ENCODE results near the gene COP1.

Gene COP1

GRCh38 chr1:175920381-175920780 is 286.7 kb downstream of the COP1 start:
- H3K4me1 ChIP-seq (ENCODE audit: control insufficient read depth, insufficient read depth, low read length, poor library complexity, severe bottlenecking), result no peaks in the 10 kb centered on the region
- no peaks in the 10 kb centered on the region for H3K27me3 ChIP-seq (replicated peaks; ENCODE audit: control insufficient read depth, insufficient read depth, low read length, poor library complexity, severe bottlenecking)
- DNase-seq, result no peak
- no peak overlapping the region for H3K27ac ChIP-seq (ENCODE audit: insufficient read depth, low read length, poor library complexity, severe bottlenecking)
- no peaks in the 10 kb centered on the region for H3K36me3 ChIP-seq (ENCODE audit: control insufficient read depth, insufficient read depth, low read length)
- H3K9me3 ChIP-seq (ENCODE audit: control insufficient read depth, low read length), result no peaks in the 10 kb centered on the region
- H3K4me3 ChIP-seq (ENCODE audit: insufficient read depth, low read depth, low read length, poor library complexity, severe bottlenecking), result no peak overlapping the region

- no peak for DNase-seq
- no peaks in the 10 kb centered on the region for H3K36me3 ChIP-seq (ENCODE audit: control insufficient read depth, insufficient read depth, low read length)
- no peak overlapping the region for H3K27ac ChIP-seq (ENCODE audit: insufficient read depth, low read length, poor library complexity, severe bottlenecking)
- H3K4me3 ChIP-seq (ENCODE audit: insufficient read depth, low read depth, low read length, poor library complexity, severe bottlenecking), result no peak overlapping the region
- H3K9me3 ChIP-seq (ENCODE audit: control insufficient read depth, low read length), result no peaks in the 10 kb centered on the region
- no peaks in the 10 kb centered on the region for H3K4me1 ChIP-seq (ENCODE audit: control insufficient read depth, insufficient read depth, low read length, poor library complexity, severe bottlenecking)
- H3K27me3 ChIP-seq (replicated peaks; ENCODE audit: control insufficient read depth, insufficient read depth, low read length, poor library complexity, severe bottlenecking), result no peaks in the 10 kb centered on the region
These were observed 288.1 kb downstream of the COP1 start for GRCh38 chr1:175919001-175919400.

- Histone ChIP-seq H3K36me3 (ENCODE audit: control insufficient read depth, insufficient read depth, low read length) (no peaks in the 10 kb centered on the region), H3K4me1 (ENCODE audit: control insufficient read depth, insufficient read depth, low read length, poor library complexity, severe bottlenecking) (no peaks in the 10 kb centered on the region), H3K27ac (ENCODE audit: insufficient read depth, low read length, poor library complexity, severe bottlenecking) (no peak overlapping the region), H3K4me3 (ENCODE audit: insufficient read depth, low read depth, low read length, poor library complexity, severe bottlenecking) (no peak overlapping the region), H3K9me3 (ENCODE audit: control insufficient read depth, low read length) (no peaks in the 10 kb centered on the region), H3K27me3 (replicated peaks; ENCODE audit: control insufficient read depth, insufficient read depth, low read length, poor library complexity, severe bottlenecking) (no peaks in the 10 kb centered on the region)
- no peak for DNase-seq
These were observed 288.7 kb downstream of the COP1 start for GRCh38 chr1:175918364-175918801.

DNA sequence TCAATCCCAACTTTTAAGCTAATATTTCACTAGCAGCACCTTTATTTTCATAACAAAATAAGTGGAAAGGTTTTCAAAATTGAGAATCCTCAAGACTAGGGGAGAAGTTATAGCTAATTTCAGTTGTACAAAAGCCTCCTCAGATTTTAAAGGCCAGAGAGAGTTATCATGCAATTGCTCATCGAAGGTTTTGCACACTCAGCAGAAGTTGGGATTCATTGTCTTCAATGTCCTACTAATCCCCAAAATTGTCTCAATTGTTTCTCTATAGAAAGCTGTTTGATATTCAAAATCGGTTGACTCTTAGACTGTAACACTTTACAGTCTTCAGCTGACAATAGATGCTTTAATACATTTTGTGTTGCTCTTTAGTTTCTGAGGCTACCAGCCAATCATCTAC is 293.0 kb downstream of the COP1 start:
- H3K4me3 ChIP-seq (ENCODE audit: insufficient read depth, low read depth, low read length, poor library complexity, severe bottlenecking), result no peak overlapping the region
- no peaks in the 10 kb centered on the region for H3K36me3 ChIP-seq (ENCODE audit: control insufficient read depth, insufficient read depth, low read length)
- DNase-seq, result no peak
- peaks cover 26% of the 10 kb centered on the region for H3K9me3 ChIP-seq (ENCODE audit: control insufficient read depth, low read length)
- H3K4me1 ChIP-seq (ENCODE audit: control insufficient read depth, insufficient read depth, low read length, poor library complexity, severe bottlenecking), result no peaks in the 10 kb centered on the region
- no peaks in the 10 kb centered on the region for H3K27me3 ChIP-seq (replicated peaks; ENCODE audit: control insufficient read depth, insufficient read depth, low read length, poor library complexity, severe bottlenecking)
- no peak overlapping the region for H3K27ac ChIP-seq (ENCODE audit: insufficient read depth, low read length, poor library complexity, severe bottlenecking)

GRCh38 chr1:175911138-175911537 is 295.9 kb downstream of the COP1 start:
- Histone ChIP-seq H3K36me3 (ENCODE audit: control insufficient read depth, insufficient read depth, low read length) (no peaks in the 10 kb centered on the region), H3K27ac (ENCODE audit: insufficient read depth, low read length, poor library complexity, severe bottlenecking) (no peak overlapping the region), H3K27me3 (replicated peaks; ENCODE audit: control insufficient read depth, insufficient read depth, low read length, poor library complexity, severe bottlenecking) (no peaks in the 10 kb centered on the region), H3K4me1 (ENCODE audit: control insufficient read depth, insufficient read depth, low read length, poor library complexity, severe bottlenecking) (no peaks in the 10 kb centered on the region), H3K4me3 (ENCODE audit: insufficient read depth, low read depth, low read length, poor library complexity, severe bottlenecking) (no peak overlapping the region), H3K9me3 (ENCODE audit: control insufficient read depth, low read length) (peaks cover 26% of the 10 kb centered on the region)
- DNase-seq, result no peak

GRCh38 chr1:175906370-175906769 is 300.7 kb downstream of the COP1 start:
- no peak for DNase-seq
- H3K4me3 ChIP-seq (ENCODE audit: insufficient read depth, low read depth, low read length, poor library complexity, severe bottlenecking), result no peak overlapping the region
- H3K36me3 ChIP-seq (ENCODE audit: control insufficient read depth, insufficient read depth, low read length), result no peaks in the 10 kb centered on the region
- peaks cover 14% of the 10 kb centered on the region for H3K9me3 ChIP-seq (ENCODE audit: control insufficient read depth, low read length)
- H3K27me3 ChIP-seq (replicated peaks; ENCODE audit: control insufficient read depth, insufficient read depth, low read length, poor library complexity, severe bottlenecking), result no peaks in the 10 kb centered on the region
- H3K27ac ChIP-seq (ENCODE audit: insufficient read depth, low read length, poor library complexity, severe bottlenecking), result no peak overlapping the region
- H3K4me1 ChIP-seq (ENCODE audit: control insufficient read depth, insufficient read depth, low read length, poor library complexity, severe bottlenecking), result no peaks in the 10 kb centered on the region

GRCh38 chr1:175904808-175905207 is 302.3 kb downstream of the COP1 start:
- DNase-seq, result no peak
- no peak overlapping the region for H3K27ac ChIP-seq (ENCODE audit: insufficient read depth, low read length, poor library complexity, severe bottlenecking)
- no peaks in the 10 kb centered on the region for H3K4me1 ChIP-seq (ENCODE audit: control insufficient read depth, insufficient read depth, low read length, poor library complexity, severe bottlenecking)
- H3K36me3 ChIP-seq (ENCODE audit: control insufficient read depth, insufficient read depth, low read length), result no peaks in the 10 kb centered on the region
- H3K9me3 ChIP-seq (ENCODE audit: control insufficient read depth, low read length), result no peaks in the 10 kb centered on the region
- no peak overlapping the region for H3K4me3 ChIP-seq (ENCODE audit: insufficient read depth, low read depth, low read length, poor library complexity, severe bottlenecking)
- H3K27me3 ChIP-seq (replicated peaks; ENCODE audit: control insufficient read depth, insufficient read depth, low read length, poor library complexity, severe bottlenecking), result no peaks in the 10 kb centered on the region

- Histone ChIP-seq H3K27me3 (replicated peaks; ENCODE audit: control insufficient read depth, insufficient read depth, low read length, poor library complexity, severe bottlenecking) (no peaks in the 10 kb centered on the region), H3K4me1 (ENCODE audit: control insufficient read depth, insufficient read depth, low read length, poor library complexity, severe bottlenecking) (no peaks in the 10 kb centered on the region), H3K9me3 (ENCODE audit: control insufficient read depth, low read length) (no peaks in the 10 kb centered on the region), H3K36me3 (ENCODE audit: control insufficient read depth, insufficient read depth, low read length) (no peaks in the 10 kb centered on the region), H3K4me3 (ENCODE audit: insufficient read depth, low read depth, low read length, poor library complexity, severe bottlenecking) (no peak overlapping the region), H3K27ac (ENCODE audit: insufficient read depth, low read length, poor library complexity, severe bottlenecking) (no peak overlapping the region)
- no peak for DNase-seq
These were observed 304.8 kb downstream of the COP1 start for GRCh38 chr1:175902281-175902680.

DNA sequence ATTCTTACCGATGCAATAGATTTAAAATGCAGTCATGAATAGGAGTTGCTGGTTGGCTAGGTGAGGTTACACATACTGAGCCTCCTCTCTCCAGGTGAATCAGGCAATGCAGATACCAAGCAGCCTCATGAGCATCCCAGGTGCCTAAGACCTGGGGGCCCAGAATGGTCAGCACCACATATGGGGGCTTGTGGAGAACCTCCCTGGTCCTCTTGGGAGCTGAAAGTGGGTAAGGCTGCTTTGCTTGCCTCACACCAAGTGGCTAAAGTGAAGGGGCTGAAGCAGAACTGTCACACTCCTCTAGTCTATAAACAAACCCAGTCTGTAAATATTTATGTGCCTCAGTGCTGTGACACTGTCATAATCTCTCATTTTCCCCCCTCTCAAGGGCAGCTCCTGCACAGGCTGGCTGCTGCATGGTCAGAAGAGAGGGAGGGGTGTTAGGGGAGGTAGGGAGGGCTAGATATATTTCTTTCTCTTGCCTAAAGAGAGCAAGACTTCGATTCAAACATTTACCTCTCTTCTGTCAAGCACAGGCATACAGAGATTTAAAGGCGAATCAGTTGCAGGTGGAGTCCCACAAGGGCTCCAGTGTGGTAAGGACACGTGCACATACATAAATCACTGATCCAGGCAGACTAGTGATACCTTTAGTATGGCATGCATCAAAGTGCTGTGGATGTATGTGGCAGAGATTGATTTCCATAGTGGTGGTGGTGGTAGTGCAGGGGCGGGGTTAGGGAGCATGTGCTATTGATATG is 305.8 kb downstream of the COP1 start:
- Histone ChIP-seq H3K4me3 (ENCODE audit: insufficient read depth, low read depth, low read length, poor library complexity, severe bottlenecking) (no peak overlapping the region), H3K4me1 (ENCODE audit: control insufficient read depth, insufficient read depth, low read length, poor library complexity, severe bottlenecking) (no peaks in the 10 kb centered on the region), H3K9me3 (ENCODE audit: control insufficient read depth, low read length) (no peaks in the 10 kb centered on the region), H3K27me3 (replicated peaks; ENCODE audit: control insufficient read depth, insufficient read depth, low read length, poor library complexity, severe bottlenecking) (no peaks in the 10 kb centered on the region), H3K36me3 (ENCODE audit: control insufficient read depth, insufficient read depth, low read length) (no peaks in the 10 kb centered on the region), H3K27ac (ENCODE audit: insufficient read depth, low read length, poor library complexity, severe bottlenecking) (no peak overlapping the region)
- no peak for DNase-seq

DNA sequence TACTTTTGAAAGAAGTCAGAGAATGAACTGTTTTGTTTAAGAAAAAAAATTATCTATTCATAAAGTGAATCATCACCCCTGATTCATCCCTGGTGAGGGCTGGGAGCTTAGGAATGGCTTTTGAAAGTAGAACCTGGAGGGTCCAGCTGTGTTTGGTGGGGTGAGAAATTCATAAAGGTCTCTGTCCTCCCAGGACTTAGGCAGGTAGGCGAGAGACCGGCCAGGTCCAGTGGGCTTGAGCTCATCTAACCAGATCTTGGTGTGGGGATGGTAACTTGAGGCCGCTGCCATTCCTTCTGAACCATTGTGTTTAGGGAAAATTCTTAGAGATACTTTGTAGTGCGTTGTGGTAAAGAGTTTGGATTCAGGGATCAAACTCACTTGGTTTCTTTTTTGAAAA is 306.9 kb downstream of the COP1 start:
- Histone ChIP-seq H3K27me3 (replicated peaks; ENCODE audit: control insufficient read depth, insufficient read depth, low read length, poor library complexity, severe bottlenecking) (no peaks in the 10 kb centered on the region), H3K27ac (ENCODE audit: insufficient read depth, low read length, poor library complexity, severe bottlenecking) (no peak overlapping the region), H3K36me3 (ENCODE audit: control insufficient read depth, insufficient read depth, low read length) (no peaks in the 10 kb centered on the region), H3K4me3 (ENCODE audit: insufficient read depth, low read depth, low read length, poor library complexity, severe bottlenecking) (no peak overlapping the region), H3K9me3 (ENCODE audit: control insufficient read depth, low read length) (no peaks in the 10 kb centered on the region), H3K4me1 (ENCODE audit: control insufficient read depth, insufficient read depth, low read length, poor library complexity, severe bottlenecking) (no peaks in the 10 kb centered on the region)
- DNase-seq, result no peak

Data from effector memory CD4-positive, alpha-beta T cell (primary cell).